H1 (cell line): ENCODE measurements around the gene MYOD1. TPM values are rescaled to one million over a fixed set of nuclear protein-coding genes. Genes with fewer than 3 reads are reported as not detected.

Experiments
- BRCA1 ChIP-seq: IDR thresholded peaks from 2 replicates; pipeline ENCODE4 v1.6.1; 2012; ENCODE audit warnings: low read depth, low read length, improper control_type of control experiment
- CBX8 ChIP-seq: fragments of 300-800, 300-1000 bp; sonication (generic); IDR thresholded peaks from 2 replicates; pipeline ENCODE4 v1.7.1; 2016; ENCODE audit warnings: low read depth, low read length, borderline replicate concordance
- CHD1 ChIP-seq: IDR thresholded peaks from 2 replicates; pipeline ENCODE4 v1.6.1; 2012; ENCODE audit warnings: low read depth, low read length, improper control_type of control experiment
- JUN ChIP-seq: IDR thresholded peaks from 2 replicates; pipeline ENCODE4 v1.6.1; 2011; ENCODE audit warnings: low read depth, mild to moderate bottlenecking, improper control_type of control experiment, low read length
- SRF ChIP-seq: IDR thresholded peaks from 2 replicates; pipeline ENCODE4 v1.6.1; 2011; ENCODE audit warnings: mild to moderate bottlenecking, low read depth, low read length, moderate library complexity
- polyA plus RNA-seq, 7 experiments: library from polyadenylated mRNA; depleted of rRNA in 3 of 7; stranded (reverse) in 5 of 7; unstranded in 2 of 7; fragments of >200 nt in 5 of 7; fragments of 200-250 nt in 2 of 7; gene quantifications; 1 replicate in 5 of 7; 2 replicates in 1 of 7; 4 replicates in 1 of 7; pipeline versions ENCODE4 v1.2.1 to v1.2.3, GENCODE V29; 2011 to 2013; ENCODE audit warnings: missing spikeins in 2 of 7, mixed read lengths in 2 of 7
- total RNA-seq: library from RNA; stranded (reverse); fragmentation: NEBNext Ultra II Directional; extraction: Animal tissue kit (Norgen Biotek cat#: 25700); gene quantifications from 2 replicates; pipeline ENCODE4 v1.2.1, GENCODE V29; 2021
- TF ChIP-seq, protein P1 (sequence below): IDR thresholded peaks from 2 replicates; pipeline ENCODE4 v1.6.1; 2011; ENCODE audit warnings: low read length, improper control_type of control experiment

The MYOD1 gene
- total and polyA plus RNA-seq, 2 of the 8 experiments (the other 6 are each of a cell fraction or from before 2014, with no cell fraction given), result not detected

DNA sequence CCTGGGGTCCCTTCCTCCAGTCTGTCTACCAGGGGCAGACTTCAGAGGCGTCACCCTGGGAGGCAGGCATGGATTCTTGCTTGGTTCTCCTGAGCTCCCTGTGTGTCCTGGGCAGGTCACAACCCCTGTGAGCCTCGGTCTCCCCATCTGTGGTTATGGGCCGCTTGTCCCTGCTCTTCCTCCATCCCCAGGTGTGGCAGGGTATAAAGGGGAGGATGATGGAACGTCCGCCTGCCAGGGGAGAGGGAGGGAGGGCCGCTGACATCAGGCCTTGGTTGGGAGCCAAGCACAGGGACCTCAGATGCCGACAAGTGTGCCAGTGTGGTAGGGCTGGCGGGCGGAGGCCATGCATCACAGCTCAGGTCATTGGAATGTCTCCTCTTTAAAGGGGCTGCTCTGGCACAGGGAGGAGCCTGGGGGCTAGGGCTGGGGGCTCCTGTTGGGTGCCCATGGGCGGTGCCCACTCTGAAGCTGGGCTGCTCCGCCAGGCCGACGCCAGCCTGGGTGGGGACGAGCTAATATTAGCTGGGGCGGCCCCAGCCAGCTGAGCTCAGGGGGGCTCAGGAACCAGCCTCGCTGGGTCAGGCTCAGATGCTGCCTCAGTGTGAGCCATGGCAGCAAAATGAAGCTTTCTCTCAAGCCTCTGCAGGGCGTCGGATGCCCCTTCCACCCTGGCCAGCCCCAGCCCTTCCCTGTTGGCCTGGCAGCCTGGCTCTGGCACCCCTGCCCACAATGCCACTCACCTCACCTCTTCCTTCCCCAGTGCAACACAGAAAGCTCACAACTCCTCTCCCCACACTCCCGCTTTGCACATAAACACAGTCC, 28.0 kb downstream of the MYOD1 start (continued):
- TF ChIP-seq CBX8, result no peak
- TF ChIP-seq SRF, result no peak
- no peak for TF ChIP-seq JUN
- TF ChIP-seq, protein P1, sequence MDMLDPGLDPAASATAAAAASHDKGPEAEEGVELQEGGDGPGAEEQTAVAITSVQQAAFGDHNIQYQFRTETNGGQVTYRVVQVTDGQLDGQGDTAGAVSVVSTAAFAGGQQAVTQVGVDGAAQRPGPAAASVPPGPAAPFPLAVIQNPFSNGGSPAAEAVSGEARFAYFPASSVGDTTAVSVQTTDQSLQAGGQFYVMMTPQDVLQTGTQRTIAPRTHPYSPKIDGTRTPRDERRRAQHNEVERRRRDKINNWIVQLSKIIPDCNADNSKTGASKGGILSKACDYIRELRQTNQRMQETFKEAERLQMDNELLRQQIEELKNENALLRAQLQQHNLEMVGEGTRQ, result no peak
- TF ChIP-seq CHD1, result no peak
- TF ChIP-seq BRCA1, result no peak
